IMR-90 (cell line): ENCODE data around the gene ADCY9. TPM values are rescaled to one million over a fixed set of nuclear protein-coding genes. Genes with fewer than 3 reads are reported as not detected.

ENCODE experiments used
- ATAC-seq: fragments of 200-7000 bp; cut with Tn5 transposase; 2 replicates; pipeline ENCODE4 v1.9.1; 2020; ENCODE audit warnings: low read depth, mild to moderate bottlenecking, moderate library complexity
- BruUV-seq: library from RNA; stranded (reverse); fragments of 400-500 nt; replicated peaks from 2 replicates; lab custom pipeline; 2021; lab: Mats Ljungman, UMichigan
- CTCF ChIA-PET: fragments of 300-600 bp; formaldehyde crosslinking; extraction: SDS; loops from one replicate; lab custom pipeline; 2021; ENCODE audit warnings: antibody characterized with exemption; lab: Yijun Ruan, JAX
- POLR2A ChIA-PET: fragments of 300-600 bp; sonication (Branson Sonifier 250); formaldehyde crosslinking; loops from one replicate; lab custom pipeline; 2022; ENCODE audit warnings: antibody characterized with exemption; ENCODE audit not compliant: unreplicated experiment; lab: Charles Lee
- DNase-seq: peaks from one replicate; pipeline ENCODE4 v3.0.0; 2013
- H2AFZ ChIP-seq: replicated peaks from 2 replicates; pipeline ENCODE3; 2013; ENCODE audit warnings: low read length, mild to moderate bottlenecking; ENCODE audit not compliant: poor library complexity
- H2AK5ac ChIP-seq: 2 replicates; pipeline ENCODE4 v1.6.1; 2013; ENCODE audit warnings: low read depth, low read length, inconsistent platforms
- H2AK9ac ChIP-seq: replicated peaks from 2 replicates; pipeline ENCODE3; 2013; ENCODE audit warnings: mild to moderate bottlenecking, low read depth, low read length, moderate library complexity; ENCODE audit not compliant: poor library complexity
- H2BK120ac ChIP-seq: 2 replicates; pipeline ENCODE4 v1.6.1; 2013; ENCODE audit warnings: low read depth, low read length, inconsistent platforms
- H2BK15ac ChIP-seq: 3 replicates; pipeline ENCODE4 v1.6.1; 2013; ENCODE audit warnings: low read depth, low read length, inconsistent platforms
- H2BK20ac ChIP-seq: 2 replicates; pipeline ENCODE4 v1.6.1; 2013; ENCODE audit warnings: low read depth, mild to moderate bottlenecking, inconsistent platforms, low read length, moderate library complexity
- H2BK5ac ChIP-seq: 2 replicates; pipeline ENCODE4 v1.6.1; 2013; ENCODE audit warnings: mild to moderate bottlenecking, low read depth, low read length, inconsistent platforms; ENCODE audit not compliant: poor library complexity, severe bottlenecking
- H3K14ac ChIP-seq: replicated peaks from 2 replicates; pipeline ENCODE4 v1.6.1; 2013; ENCODE audit warnings: low read depth, low read length, inconsistent platforms
- H3K18ac ChIP-seq: 2 replicates; pipeline ENCODE4 v1.6.1; 2013; ENCODE audit warnings: low read depth, low read length, control low read depth
- H3K23ac ChIP-seq: 2 replicates; pipeline ENCODE4 v1.6.1; 2013; ENCODE audit warnings: low read depth, low read length, inconsistent platforms
- H3K27ac ChIP-seq: 2 replicates; pipeline ENCODE4 v1.5.1; 2013; ENCODE audit warnings: mild to moderate bottlenecking, control low read depth, low read length; ENCODE audit not compliant: insufficient read depth
- H3K27me3 ChIP-seq: 2 replicates; pipeline ENCODE4 v1.6.1; 2013; ENCODE audit warnings: low read length; ENCODE audit not compliant: control insufficient read depth, insufficient read depth
- H3K36me3 ChIP-seq: 2 replicates; pipeline ENCODE4 v1.6.1; 2013; ENCODE audit warnings: low read length, mixed read lengths; ENCODE audit not compliant: control insufficient read depth, insufficient read depth
- H3K4ac ChIP-seq: 2 replicates; pipeline ENCODE4 v1.6.1; 2013; ENCODE audit warnings: low read depth, low read length, inconsistent platforms
- H3K4me1 ChIP-seq: 2 replicates; pipeline ENCODE4 v1.6.1; 2013; ENCODE audit warnings: low read length, mixed read lengths; ENCODE audit not compliant: control insufficient read depth, insufficient read depth
- H3K4me2 ChIP-seq: 2 replicates; pipeline ENCODE4 v1.6.1; 2013; ENCODE audit warnings: low read depth, mild to moderate bottlenecking, control low read depth, low read length, moderate library complexity
- H3K4me3 ChIP-seq: 2 replicates; pipeline ENCODE4 v1.5.1; 2013; ENCODE audit warnings: low read depth, mild to moderate bottlenecking, control low read depth, low read length, moderate library complexity; ENCODE audit not compliant: insufficient read depth
- H3K56ac ChIP-seq: 2 replicates; pipeline ENCODE4 v1.6.1; 2013; ENCODE audit warnings: low read length, inconsistent platforms; ENCODE audit not compliant: insufficient read depth; ENCODE audit errors: extremely low read depth
- H3K79me1 ChIP-seq, 2 experiments: 2 replicates each; pipeline ENCODE4 v1.6.1; 2013; ENCODE audit warnings: low read length in 2 of 2, inconsistent platforms in 1 of 2, low read depth in 1 of 2
- H3K9ac ChIP-seq: 2 replicates; pipeline ENCODE4 v1.6.1; 2013; ENCODE audit warnings: low read depth, low read length, control low read depth
- H3K9me1 ChIP-seq: 2 replicates; pipeline ENCODE4 v1.6.1; 2013; ENCODE audit warnings: low read length, inconsistent platforms; ENCODE audit not compliant: insufficient read depth
- H3K9me3 ChIP-seq: 2 replicates; pipeline ENCODE4 v1.6.1; 2013; ENCODE audit warnings: low read length; ENCODE audit not compliant: control insufficient read depth, insufficient read depth
- H4K20me1 ChIP-seq: 2 replicates; pipeline ENCODE4 v1.6.1; 2013; ENCODE audit warnings: low read length, inconsistent platforms; ENCODE audit not compliant: insufficient read depth
- H4K5ac ChIP-seq: 2 replicates; pipeline ENCODE4 v1.6.1; 2013; ENCODE audit warnings: mild to moderate bottlenecking, low read depth, low read length, control low read depth
- H4K8ac ChIP-seq, 2 experiments: 2 replicates each; pipeline ENCODE4 v1.6.1; 2013; ENCODE audit warnings: low read depth in 2 of 2, low read length in 2 of 2, control low read depth in 1 of 2, inconsistent platforms in 1 of 2
- H4K91ac ChIP-seq: 2 replicates; pipeline ENCODE4 v1.6.1; 2013; ENCODE audit warnings: low read depth, low read length, inconsistent platforms; ENCODE audit not compliant: insufficient read depth
- BHLHE40 ChIP-seq: fragments of 150-350 bp; IDR thresholded peaks from 2 replicates; pipeline ENCODE4 v1.6.1; 2016; ENCODE audit warnings: mild to moderate bottlenecking, low read depth, low read length
- CEBPB ChIP-seq: IDR thresholded peaks from 2 replicates; pipeline ENCODE4 v1.6.1; 2012; ENCODE audit warnings: low read depth, low read length, improper control_type of control experiment
- ELK1 ChIP-seq: fragments of 150-350 bp; IDR thresholded peaks from 2 replicates; pipeline ENCODE4 v1.6.1; 2016; ENCODE audit warnings: low read depth, mild to moderate bottlenecking, low read length, moderate library complexity, borderline replicate concordance
- FOS ChIP-seq: fragments of 150-350 bp; IDR thresholded peaks from 2 replicates; pipeline ENCODE4 v1.6.1; 2016; ENCODE audit warnings: low read depth, low read length
- MAFK ChIP-seq: IDR thresholded peaks from 2 replicates; pipeline ENCODE4 v1.6.1; 2012; ENCODE audit warnings: low read depth, low read length, improper control_type of control experiment
- NFE2L2 ChIP-seq: fragments of 150-350 bp; IDR thresholded peaks from 2 replicates; pipeline ENCODE4 v1.6.1; 2016; ENCODE audit warnings: low read depth, mild to moderate bottlenecking, low read length
- POLR2A ChIP-seq: IDR thresholded peaks from 2 replicates; pipeline ENCODE4 v1.6.1; 2012; ENCODE audit warnings: mild to moderate bottlenecking, low read depth, low read length
- RAD21 ChIP-seq: IDR thresholded peaks from 2 replicates; pipeline ENCODE4 v1.6.1; 2012; ENCODE audit warnings: low read length, improper control_type of control experiment
- RCOR1 ChIP-seq: IDR thresholded peaks from 2 replicates; pipeline ENCODE4 v1.6.1; 2012; ENCODE audit warnings: mild to moderate bottlenecking, low read length, improper control_type of control experiment; ENCODE audit not compliant: insufficient replicate concordance
- RFX5 ChIP-seq: IDR thresholded peaks from 2 replicates; pipeline ENCODE4 v1.8.0; 2012; ENCODE audit warnings: low read depth, mild to moderate bottlenecking, low read length, moderate library complexity
- SMC3 ChIP-seq: fragments of 150-350 bp; IDR thresholded peaks from 2 replicates; pipeline ENCODE4 v1.6.1; 2016; ENCODE audit warnings: low read depth, mild to moderate bottlenecking, antibody characterized with exemption, low read length, moderate library complexity
- USF2 ChIP-seq: fragments of 150-350 bp; IDR thresholded peaks from 2 replicates; pipeline ENCODE4 v1.6.1; 2017; ENCODE audit warnings: mild to moderate bottlenecking, antibody characterized with exemption, low read length, low read depth
- WGBS, 2 experiments: methylation state at CpG; one replicate each; pipeline versions ENCODE4 v1.1.5 to v1.1.7; 2013; ENCODE audit warnings: missing lambda C conversion rate in 2 of 2; ENCODE audit not compliant: insufficient read length in 1 of 2; ENCODE audit errors: extremely low coverage in 2 of 2; 5-methylcytosine and 5-hydroxymethylcytosine counted together
- dilution Hi-C: fragments of 300-500 bp; cut with HindIII; formaldehyde crosslinking; loops from one replicate; pipeline ENCODE4 v1.14.3; 2018; ENCODE audit warnings: low sequenced_read_pairs; ENCODE audit not compliant: unreplicated experiment
- in situ Hi-C: fragments of 300-500 bp; cut with MboI; formaldehyde crosslinking; loops from 3 replicates; pipeline ENCODE4 v1.14.3; 2019; ENCODE audit warnings: low sequenced_read_pairs, inconsistent platforms, mixed read lengths
- intact Hi-C: fragments of 100-400 bp; cut with micrococcal nuclease; formaldehyde crosslinking; loops from 2 replicates; pipeline ENCODE4 v1.10.0; 2022
- polyA plus RNA-seq, 3 experiments: library from polyadenylated mRNA; depleted of rRNA; stranded (reverse); fragments of >200 nt; gene quantifications; 2 replicates each; pipeline ENCODE4 v1.2.3, GENCODE V29; 2012; ENCODE audit warnings: low replicate concordance in 1 of 3
- total RNA-seq: library from RNA; depleted of rRNA; stranded (reverse); fragments of >200 nt; gene quantifications from 2 replicates; pipeline ENCODE4 v1.2.3, GENCODE V29; 2012

ADCY9 gene
- total and polyA plus RNA-seq, 2 of the 4 experiments (the other 2 are of a cell fraction): 5.4 to 12.5 TPM

GRCh38 chr16:3971706-3972105, 144.5 kb downstream of the ADCY9 start:
- Histone ChIP-seq H3K36me3 (peaks cover 9% of the 10 kb centered on the region; the same call in 1 of the 2 replicates), H2BK5ac (peak overlapping the region; percentile 77), H3K4ac (peak overlapping the region; percentile 76), H4K8ac (peak overlapping the region in 1 of 2 experiments; percentile 49; a peak in 1 of 4 replicates), H3K27ac (peak overlapping the region; percentile 76), H3K4me3 (no peak overlapping the region; the same call in 1 of the 2 replicates), H3K23ac (peak overlapping the region; percentile 47; the same call in 1 of the 2 replicates), H4K20me1 (peaks cover 3% of the 10 kb centered on the region; the same call in 1 of the 2 replicates), H3K14ac (peak overlapping the region; percentile 41), H3K56ac (no peak overlapping the region), H4K5ac (0 out of 2 replicates have a peak overlapping the region, but pooled peaks have one; percentile 3), H2AFZ (peak overlapping the region; percentile 24), H3K9me1 (peaks cover 11% of the 10 kb centered on the region), H2AK9ac (peak overlapping the region; percentile 38), H3K9me3 (no peaks in the 10 kb centered on the region), H3K18ac (peak overlapping the region; percentile 48), H2BK15ac (peak overlapping the region; percentile 79; the same call in 1 of the 3 replicates), H3K4me2 (peak overlapping the region; percentile 81), H2BK20ac (peak overlapping the region; percentile 35; the same call in 1 of the 2 replicates), H3K79me1 (peaks cover 5 to 13% of the 10 kb centered on the region in 2 experiments; a peak in 2 of 4 replicates), H2AK5ac (peak overlapping the region; percentile 73; the same call in 1 of the 2 replicates), H3K4me1 (peaks cover 13% of the 10 kb centered on the region), H4K91ac (peak overlapping the region; percentile 40), H3K9ac (no peak overlapping the region), H2BK120ac (peak overlapping the region; percentile 41), H3K27me3 (no peaks in the 10 kb centered on the region)
- no peak for TF ChIP-seq POLR2A
- no peak for TF ChIP-seq USF2
- TF ChIP-seq FOS: no peak
- TF ChIP-seq SMC3: no peak
- TF ChIP-seq RFX5: no peak
- no peak for TF ChIP-seq BHLHE40
- no peak for TF ChIP-seq RAD21
- TF ChIP-seq NFE2L2: no peak
- TF ChIP-seq MAFK: no peak
- no peak for TF ChIP-seq CEBPB
- TF ChIP-seq RCOR1: no peak
- TF ChIP-seq ELK1: no peak
- BruUV-seq: no TSS peak
- POLR2A ChIA-PET: no interaction called here
- CTCF ChIA-PET: interaction anchor here (0.6 kb wide), 1 partner anchor 33 kb away, joined by 3 read pairs; no protein-coding TSS in a partner anchor
- dilution Hi-C loops (no loop called here), intact Hi-C loops (no loop called here), in situ Hi-C loops (no loop called here)
- WGBS, 2 experiments: no CpG with 5 or more reads among the region's 8 CpGs
- DNase-seq (peak; percentile 47), ATAC-seq (peak; percentile 58)
